MV-4-11 (cell line): ENCODE data around the gene CMSS1.

Experiments used
- DNase-seq: peaks from one replicate; lab custom pipeline; 2025; lab: John Stamatoyannopoulos, UW

CMSS1 gene

DNA sequence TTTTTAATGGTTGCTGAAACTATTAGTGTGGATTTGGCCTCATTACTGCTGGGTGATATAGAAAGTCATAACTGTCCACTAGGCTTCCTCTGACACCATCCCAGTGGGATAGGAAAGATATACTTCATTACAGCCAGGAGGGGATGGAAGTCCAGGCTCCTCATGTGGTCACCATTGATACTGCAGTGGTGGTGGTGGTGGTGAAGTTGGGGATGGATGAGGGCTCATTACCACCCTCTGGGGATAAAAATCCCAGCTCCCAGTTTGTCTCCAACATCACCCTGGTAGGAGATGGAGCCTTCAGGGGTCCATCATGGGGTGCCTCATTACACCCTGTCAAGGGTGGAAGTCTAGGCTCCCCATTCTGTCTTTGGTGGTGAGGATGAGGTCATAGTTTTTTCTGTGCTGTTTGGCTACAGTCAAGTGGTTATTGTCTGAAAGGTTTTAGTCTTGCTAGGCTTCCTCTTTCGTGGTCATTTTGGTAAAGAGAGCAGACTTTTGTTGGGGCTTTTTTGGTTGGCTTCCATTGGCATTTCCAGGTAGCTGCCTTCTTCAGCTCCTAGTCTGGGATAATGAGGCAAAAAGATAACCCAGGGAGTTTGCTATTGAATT is 326.7 kb downstream of the CMSS1 start:
- DNase-seq = peak; percentile 72

GRCh38 chr3:100149130-100149529 is 331.5 kb downstream of the CMSS1 start:
- no peak for DNase-seq

DNA sequence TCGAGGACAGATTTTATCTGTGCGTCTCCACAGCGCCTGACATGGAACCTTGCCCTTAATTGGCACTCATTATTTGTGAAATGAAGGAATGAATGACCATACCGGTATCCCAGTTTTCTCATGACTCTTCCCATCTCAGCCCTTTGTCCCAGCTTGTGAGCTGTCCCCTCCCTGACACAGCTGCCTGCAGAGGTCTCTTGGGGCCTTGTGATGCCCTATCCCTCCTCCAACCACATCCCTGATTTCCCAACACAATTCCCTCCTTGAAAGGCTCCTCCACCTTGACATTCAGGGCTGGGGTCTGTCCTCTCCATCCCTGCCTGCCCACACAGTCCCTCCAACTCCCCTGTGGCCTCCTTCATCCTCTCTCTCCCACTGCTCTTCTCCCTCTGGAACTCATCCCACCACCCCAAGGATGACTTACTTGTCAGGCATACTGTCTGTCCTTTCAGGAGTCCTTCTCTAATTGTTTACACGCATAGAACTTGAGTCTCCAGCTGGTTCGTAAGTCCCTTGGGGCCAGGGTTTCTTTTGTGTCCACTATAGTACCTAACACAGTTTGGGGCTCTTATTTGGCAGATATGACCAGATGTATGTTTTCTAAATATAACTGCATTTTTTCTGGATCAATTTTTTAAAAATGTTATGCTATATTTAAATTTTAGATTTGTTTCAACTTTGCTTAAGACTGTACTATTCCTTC is 332.2 kb downstream of the CMSS1 start:
- DNase-seq = no peak

GRCh38 chr3:100150473-100150872 is 332.8 kb downstream of the CMSS1 start:
- no peak for DNase-seq

- DNase-seq = peak; percentile 72
Observed at GRCh38 chr3:100151024-100151707, 333.5 kb downstream of the CMSS1 start.

- no peak for DNase-seq
Observed at GRCh38 chr3:100154171-100154570, 336.5 kb downstream of the CMSS1 start.

GRCh38 chr3:100155128-100155527 is 337.5 kb downstream of the CMSS1 start:
- peak; percentile 60 for DNase-seq

DNA sequence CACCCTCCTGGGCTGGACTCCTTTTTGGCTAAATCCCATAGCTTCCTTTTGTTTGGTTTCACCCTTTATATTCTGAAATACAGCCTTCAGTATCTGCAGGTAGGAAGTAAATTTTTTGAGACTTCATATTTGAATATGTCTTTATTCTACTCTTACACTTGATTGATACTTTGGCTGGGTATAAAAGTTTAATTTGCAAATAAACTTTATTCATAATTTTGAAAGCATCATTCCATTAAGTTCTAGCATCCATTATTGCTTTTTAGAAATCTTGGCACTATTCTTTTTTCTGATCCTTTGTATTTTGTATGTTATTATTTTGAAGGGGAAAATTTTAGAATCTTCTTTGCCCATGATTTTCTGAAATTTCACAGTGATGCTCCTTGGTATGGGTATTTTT is 337.9 kb downstream of the CMSS1 start:
- DNase-seq = no peak

DNA sequence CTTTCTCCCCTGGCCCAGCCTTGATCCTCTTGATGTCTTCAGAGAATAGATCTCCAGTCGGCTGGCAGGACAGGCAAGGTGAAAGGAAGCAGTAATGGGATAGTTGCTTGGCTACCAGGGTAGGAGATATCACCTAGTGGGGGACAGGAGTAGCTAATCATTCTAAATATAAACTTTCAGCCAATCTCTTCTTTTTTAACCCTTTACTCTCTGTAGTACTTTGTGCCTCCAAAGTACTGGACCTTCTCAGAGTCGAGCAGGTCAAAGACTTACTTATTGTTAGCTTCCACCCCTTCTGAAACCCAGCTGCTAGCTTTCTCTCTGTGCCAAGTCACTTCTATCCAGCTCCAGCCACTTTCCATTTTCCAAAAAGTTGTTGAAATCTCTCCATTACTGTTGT is 340.0 kb downstream of the CMSS1 start:
- no peak for DNase-seq

- DNase-seq = no peak
Observed at GRCh38 chr3:100158918-100159330, 341.3 kb downstream of the CMSS1 start.

DNA sequence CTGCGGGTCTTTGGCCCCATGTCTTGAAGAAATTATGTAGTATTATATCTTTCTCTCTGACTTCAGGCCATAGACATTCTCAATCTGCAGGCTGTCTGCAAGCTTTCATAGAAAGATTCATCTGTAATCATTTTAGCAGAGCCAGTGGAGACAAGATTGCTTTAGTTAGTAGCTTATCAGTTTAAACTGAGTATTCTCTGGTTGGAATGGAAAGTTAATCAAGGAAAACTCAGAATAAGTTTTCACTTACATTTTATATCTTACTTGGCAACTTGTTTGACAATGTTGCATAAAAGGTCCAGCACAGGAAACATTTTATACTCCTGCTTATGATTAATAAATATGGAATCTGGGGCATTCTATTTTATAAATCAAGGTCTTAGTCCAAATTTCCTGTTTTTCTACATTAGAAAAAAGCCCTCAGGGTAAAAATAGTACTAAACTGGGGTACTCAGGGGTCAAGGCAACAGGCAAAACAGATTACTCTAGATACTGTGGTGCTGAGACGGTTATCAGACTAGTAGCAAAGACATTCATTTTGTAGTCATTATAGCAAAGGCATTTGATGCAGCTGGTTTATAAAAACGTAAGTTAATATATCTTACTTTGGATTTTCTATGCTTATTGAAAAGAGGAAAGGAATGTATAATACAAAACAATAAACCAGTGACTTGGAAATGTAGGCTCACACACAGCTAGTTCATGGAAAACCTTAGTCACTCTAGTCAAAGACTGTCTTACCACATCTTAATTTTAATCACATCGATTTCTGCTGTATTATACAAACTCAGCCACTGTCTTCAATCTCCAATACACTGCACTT is 341.9 kb downstream of the CMSS1 start:
- no peak for DNase-seq

DNA sequence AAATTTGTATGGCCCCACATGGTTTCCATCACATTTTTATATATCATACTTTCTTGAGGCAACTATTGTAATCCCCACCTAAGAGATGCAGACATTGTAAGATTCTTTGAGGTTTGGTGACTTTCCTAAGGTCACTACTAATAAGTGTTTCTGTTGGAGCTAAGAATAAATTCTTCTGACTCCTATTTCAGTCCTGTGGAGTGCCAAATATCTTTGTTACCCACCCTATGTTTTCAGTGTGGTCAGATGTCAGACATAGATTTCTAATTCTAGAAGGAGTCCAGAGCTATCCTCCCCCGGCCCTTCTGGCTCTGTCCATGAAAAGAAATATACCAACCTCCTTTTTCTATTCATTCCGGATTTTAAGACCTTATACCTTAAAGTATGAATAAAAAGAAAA is 342.9 kb downstream of the CMSS1 start:
- DNase-seq = no peak

DNA sequence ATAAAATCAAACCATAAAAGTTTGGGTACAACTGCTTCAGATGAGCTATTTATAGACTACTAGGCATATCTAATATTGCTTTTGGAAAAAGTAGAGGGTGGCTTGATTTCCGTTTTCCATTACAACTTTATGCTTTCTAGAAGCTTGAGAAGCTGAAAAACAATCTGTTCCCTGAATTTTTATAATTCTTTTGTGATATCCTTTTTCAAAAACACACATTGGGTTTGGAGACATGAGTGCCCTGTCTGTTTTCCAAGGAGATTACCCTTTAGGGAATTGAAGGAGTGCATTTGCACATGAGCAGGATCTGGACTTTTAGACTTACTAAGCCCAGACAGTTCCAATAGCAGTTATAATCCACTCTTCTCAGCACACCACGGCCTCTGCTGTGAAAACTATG is 346.1 kb downstream of the CMSS1 start:
- DNase-seq = no peak

GRCh38 chr3:100164743-100165142 is 347.1 kb downstream of the CMSS1 start:
- DNase-seq = no peak

- DNase-seq = no peak
Observed at GRCh38 chr3:100165926-100166550, 348.4 kb downstream of the CMSS1 start.

GRCh38 chr3:100169201-100169920 is 351.7 kb downstream of the CMSS1 start:
- no peak for DNase-seq

GRCh38 chr3:100170486-100170885 is 352.8 kb downstream of the CMSS1 start:
- no peak for DNase-seq

DNA sequence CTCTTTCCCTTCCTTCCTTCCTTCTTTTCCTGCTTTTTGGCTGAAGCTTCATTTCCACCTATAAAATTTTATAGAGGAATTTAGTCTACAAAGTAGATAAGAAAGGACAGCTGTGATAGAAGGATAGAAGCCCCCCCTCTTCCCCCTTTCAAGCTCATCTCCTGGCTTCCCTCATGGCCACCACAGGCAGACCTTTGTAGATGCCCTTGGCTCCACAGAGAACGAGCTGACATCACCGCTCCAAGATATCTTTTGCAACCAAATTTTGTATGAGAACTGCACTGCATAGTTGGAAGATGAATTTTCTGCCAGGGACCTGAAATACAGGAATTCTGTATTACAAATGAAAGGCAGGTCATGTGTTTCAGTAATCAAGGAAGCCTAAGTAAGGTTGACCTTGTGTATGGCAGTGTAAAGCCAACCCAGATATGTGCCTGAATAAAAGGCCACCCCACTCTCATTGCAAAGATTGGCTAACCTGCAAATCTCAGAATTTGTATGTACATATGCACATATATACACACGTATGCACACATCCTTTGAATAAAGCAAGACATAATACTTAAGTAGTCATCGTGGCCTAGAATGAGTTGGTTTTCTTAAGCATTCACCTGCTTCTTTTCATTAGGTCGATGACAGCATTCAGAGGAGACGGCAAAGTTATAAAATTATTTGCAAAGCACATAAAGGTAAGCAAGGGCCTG is 353.7 kb downstream of the CMSS1 start:
- DNase-seq = no peak

DNA sequence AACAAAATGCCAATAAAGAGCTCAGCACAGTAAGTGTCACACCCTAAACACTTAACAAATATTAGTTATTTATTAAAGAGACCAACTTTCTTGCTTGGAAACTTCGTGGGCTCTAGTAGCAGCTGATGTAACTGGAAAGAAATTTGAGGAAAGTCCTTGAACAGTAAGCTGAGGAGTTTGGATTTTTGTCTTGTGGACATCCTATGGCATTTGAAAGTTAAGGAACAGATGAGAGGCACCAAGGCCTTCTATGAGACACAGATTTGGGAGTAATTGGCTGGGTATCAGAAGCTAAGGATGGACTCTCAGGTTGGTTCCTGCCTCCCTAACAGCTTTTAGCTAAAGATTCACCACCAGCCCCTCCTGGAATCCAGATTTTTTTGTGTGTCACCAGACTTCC is 356.3 kb downstream of the CMSS1 start:
- no peak for DNase-seq

- no peak for DNase-seq
Observed at GRCh38 chr3:100175637-100176280, 358.1 kb downstream of the CMSS1 start.
